NK-92 (cell line): ENCODE results near the gene KRI1.
A peak's percentile ranks its signal among the peaks of the same experiment; 100 is the strongest.

Experiments used
- DNase-seq: peaks from one replicate; lab custom pipeline; 2025; ENCODE audit not compliant: unreplicated experiment; lab: John Stamatoyannopoulos, UW

KRI1 gene

DNA sequence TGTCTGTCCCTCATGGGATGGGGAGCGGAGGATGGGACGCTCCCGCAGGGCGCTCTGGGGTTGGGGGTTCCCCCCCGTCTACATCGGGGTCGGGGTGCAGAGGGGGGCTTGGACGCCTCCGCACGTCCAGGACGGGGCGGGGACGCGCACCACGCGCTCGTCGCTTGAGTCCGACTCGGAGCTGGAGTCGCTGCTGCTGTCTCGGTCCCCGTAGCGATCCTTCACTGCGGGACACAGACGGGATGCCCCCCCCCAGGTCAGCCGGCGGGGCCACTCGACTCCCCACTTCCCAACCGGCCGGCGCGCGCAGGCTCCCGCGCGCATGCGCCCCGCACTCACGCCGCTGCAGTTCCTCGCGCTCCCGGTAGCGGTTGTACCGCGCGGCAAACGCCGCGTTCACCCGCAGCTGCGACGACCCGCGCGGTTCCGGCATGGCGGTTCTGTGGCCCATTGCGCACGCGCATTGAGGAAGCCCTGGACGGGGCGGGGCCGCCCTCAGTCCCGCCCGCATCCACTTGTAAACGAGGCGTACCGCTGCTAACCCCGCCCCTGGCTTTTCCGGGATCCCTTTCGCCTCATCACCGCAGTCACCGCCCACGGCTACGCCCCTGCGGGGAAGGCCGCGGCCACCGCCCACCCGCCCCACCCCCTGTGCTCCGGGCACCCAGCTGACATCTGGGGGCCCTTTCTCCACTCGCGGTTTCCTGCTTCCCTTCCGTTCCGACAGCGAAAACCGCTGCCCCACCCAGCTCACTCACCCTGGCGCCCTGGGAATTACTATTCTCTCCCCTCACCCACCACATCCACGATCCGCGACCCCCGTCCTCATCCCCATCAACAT, at the start of gene KRI1:
Gene KRI1 (minus strand): TSS at position 444 of the 841 bp plus-strand sequence. CDS start 11 bp downstream, at position 433.
- DNase-seq, result peak; percentile 97

DNA sequence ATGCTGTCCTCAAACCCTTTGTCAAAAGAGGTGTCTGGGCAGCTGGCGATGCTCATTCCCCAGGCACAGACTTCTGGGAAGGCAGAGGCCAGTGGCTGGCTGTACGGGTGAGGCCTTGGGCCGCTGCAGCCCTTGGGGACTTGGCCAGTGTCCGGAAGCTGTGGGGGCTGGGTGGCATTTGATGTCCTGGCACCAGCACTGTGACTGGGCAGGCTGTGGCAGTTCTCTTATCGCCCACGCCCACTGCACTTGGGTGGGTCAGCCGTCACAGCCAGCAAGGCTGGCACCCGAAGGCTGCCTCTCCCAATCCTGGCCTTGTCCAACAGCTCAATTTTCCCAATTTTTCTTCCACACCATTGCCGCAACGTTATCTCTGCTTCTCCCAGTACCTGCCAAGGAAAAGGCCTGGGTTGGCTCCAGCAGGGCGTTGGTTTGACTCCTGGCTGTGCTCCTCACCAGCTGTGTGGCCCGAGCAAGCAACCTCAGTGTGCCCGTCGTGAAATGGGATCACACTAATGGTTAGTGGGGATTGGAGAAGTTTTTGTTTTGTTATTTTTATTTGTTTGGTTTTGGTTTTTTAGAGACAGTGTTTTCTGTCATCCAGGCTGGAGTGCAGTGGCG, 46.8 kb upstream of the KRI1 start:
- DNase-seq, result no peak

DNA sequence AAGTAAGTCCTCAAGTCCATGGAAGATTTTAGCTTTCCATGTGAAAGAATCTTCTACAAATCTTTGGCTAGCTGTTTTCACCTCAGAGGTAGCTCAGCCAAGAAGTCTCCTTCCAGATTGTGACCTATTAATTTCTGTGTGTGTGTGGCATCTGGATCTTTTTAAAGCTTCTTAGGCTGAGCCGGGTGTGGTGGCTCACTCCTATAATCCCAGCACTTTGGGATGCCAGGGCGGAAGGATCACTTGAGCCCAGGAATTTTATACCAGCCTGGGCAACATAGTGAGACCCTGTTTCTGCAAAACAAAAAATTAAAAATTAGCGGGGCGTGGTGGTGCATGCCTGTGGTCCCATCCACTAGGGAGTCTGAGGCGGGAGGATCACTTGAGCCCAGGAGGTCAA, 46.1 kb upstream of the KRI1 start:
- DNase-seq, result no peak

DNA sequence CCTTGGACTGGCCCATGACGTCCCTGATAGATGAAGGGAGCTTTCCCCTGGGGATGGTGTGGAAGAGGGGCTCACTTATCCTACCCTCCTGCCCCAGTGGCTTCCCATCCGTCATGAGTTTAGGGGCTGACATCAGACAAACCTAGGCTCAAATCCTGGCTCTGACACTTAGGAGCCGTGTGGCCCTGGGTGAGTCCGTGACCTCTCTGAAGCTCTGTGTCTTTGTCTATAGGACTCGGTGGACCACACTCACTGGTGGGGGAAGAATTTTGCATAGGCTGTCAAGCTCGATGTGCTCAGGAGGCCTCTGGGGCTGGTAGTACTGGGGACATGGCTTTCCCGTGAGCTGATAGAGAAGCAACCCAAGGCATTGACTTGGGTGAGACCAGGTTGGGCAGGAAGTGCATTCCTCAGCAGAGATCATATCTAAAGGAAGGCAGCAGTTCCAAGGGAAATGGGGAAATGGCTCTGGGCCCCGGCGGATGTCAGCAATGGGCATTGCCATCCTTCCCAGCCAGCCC, 38.7 kb upstream of the KRI1 start:
- DNase-seq, result no peak

DNA sequence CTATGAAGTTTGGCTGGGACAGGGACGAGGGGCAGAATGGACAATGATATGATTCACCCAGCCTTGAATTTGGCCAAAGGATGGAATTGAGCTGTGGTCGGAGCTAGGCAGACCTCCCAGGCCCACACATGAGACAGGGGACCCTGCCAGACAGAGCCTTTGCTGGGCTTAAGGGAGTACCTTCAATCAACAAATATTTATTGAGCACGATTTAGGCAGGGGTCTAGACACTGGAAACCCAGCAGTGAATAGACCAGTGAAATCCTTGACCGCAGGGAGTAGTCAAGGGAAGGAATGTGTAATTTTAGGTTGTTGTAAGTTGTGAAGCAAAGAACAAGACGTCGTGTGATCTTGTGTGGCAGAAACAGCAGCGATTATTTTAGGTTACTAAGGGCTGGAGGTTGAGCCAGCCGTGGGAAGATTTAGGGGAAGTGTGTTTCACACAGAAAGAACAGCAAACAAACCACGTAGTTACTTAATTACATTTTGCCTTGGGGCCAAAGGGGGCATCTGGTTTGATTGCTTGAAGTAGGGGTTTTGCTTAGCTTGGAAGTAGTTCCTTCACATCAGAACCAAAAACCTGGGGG, 38.2 kb upstream of the KRI1 start:
- no peak for DNase-seq

DNA sequence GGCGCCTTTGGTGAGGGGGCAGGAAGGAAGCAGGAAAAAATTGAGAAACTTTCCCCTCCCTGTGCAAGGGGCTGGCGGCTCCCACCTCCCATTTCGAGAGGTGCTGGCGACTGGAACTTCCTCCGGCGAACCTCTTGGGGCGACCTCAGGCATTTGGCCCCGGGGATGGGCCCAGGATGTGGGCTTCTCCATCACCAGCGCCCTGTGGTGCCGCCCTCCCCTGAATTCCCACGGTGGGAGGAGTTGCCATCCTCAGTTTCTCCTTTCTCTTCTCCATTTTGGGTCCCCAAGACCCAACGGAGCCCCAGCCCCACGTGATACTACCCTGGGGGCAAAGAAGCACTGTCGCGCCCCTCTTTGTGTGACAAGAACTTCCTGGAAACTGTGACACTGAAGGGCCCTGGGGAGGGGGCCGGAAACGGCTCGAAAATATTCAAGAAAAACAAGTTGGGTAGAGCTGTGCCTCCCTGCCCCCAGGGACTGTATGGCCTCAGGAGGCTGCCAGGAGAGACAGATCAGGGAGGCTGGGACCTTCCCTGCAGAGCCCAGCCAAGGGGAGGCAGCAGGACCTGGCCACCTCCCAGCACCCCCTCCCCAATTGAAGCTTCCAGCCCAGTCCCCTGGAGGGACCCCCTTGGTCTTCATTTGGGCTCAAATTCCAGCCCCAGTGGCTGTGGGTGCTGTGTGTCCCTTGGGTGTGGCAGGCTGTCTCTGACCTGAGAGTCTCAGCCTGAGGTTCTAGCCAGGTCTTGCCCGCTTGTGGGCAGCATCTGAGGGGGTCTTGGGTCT, 37.5 kb upstream of the KRI1 start:
- DNase-seq, result peak; percentile 46

DNA sequence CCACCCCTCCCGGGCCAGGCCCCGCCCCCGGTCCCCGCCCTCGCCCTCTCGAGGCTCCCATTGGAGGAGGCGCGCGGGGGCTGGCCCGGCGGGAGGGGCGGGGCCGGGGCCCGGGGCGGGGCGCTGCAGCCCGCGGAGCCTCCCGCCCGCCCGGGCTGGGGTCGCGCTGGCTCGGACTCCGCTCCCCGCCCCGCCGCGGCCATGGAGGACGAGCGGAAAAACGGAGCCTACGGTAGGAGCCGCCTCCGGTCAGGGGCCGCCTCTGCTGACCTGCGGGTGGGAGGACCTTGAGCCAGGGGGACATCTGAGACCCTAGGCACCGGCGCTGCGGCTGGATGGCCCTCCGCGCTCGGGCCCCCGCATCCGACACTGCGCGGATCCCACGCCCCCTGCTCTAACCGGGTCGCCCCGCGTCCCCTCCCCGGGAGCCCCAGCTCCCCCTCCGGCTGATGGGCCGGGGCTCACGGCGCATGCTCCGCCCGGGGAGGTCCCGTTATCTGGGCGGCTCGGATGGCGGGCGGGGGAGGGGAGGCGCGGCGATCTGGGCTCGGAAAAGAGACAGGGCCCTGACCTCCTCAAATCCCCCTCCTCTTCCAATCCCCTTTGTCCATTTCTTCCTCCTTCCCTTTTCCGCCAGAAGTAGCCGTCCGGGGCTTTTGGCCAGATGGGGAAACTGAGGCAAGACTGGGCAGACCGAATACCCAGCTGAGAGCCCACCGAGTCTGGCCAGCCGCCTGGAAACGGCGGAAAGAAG, 36.7 kb upstream of the KRI1 start:
- DNase-seq, result peak; percentile 17

DNA sequence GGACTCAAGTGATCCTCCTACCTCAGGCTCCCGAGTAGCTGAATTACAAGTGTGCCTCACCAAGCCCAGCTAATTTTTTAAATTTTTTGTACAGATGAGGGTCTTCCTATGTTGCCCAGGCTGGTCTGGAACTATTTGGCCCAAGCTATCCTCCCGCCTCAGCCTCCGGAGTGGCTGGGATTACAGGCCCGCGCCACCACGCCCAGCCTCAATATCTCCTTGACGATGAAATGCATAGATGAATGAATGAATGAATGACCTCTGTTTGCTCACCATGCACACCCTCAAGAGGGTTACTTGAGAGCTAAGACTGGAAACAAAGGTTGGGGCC, 36.2 kb upstream of the KRI1 start:
- no peak for DNase-seq

DNA sequence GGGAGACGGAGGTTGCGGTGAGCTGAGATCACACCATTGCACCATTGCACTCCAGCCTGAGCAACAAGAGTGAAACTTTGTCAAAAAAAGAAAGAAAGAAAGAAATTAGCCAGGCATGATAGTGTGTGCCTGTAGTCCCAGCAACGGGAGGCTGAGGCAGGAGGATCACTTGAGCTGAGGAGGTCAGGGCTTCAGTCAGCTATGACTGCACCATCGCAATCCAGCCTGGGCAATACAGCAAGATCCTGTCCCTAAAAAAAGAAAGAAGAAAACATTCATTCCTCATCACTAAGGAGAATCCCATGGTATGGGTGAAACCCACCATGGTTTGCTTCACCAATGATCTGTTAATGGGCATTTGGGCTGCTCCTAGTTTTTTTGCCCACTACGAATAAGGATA, 34.3 kb upstream of the KRI1 start:
- no peak for DNase-seq

DNA sequence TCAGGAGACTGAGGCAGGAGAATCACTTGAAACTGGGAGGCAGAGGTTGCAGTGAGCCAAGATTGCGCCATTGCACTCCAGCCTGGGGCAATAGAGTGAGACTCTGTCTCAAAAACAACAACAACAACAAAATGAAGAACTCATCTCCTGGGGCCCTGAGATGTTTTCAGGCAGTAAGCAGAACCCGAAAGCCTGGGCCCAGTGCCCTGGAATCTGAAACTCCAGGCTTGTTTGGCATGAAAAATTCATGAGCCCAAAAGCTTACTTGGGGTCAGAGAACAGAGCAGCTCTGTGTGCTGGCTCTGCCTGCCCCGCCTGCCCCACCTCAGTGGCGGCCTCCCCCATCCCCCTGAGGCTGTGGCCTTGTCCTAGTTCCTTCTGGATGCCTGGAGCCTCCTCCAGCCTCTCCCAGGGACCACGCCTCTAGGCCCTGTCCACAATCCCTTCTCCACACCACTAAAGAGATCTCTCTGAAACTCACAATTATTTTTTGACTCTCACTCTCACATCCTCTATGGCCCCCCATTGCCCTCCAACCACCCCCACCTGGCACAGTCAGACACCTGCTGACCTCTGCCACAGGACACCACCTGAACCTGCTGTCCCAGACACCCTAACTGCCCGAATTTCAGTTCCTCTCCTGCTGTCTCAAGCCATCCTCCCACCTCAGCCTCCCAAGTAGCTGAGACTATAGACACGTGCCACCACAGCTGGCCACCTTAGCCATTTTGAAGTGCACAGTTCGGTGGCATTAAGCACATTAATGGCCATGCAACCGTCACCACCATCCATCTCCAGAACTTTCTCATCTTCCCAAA, 28.2 kb upstream of the KRI1 start:
- DNase-seq, result no peak

DNA sequence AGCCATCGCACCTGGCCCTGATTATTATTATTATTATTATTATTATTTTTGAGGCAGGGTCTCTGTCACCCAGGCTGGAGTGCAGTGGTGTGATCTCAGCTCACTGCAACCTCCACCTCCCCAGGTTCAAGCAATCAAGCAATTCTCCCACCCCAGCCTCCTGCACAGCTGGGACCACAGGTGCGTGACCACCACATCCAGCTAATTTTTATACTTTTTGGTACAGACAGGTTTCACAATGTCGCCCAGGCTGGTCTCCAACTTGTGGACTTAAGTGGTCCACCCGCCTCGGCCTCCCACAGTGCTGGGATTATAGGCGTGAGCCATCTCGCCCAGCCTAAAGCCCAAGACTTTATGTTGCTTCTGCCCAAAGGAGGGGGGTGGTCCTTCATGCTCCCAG, 27.3 kb upstream of the KRI1 start:
- no peak for DNase-seq

DNA sequence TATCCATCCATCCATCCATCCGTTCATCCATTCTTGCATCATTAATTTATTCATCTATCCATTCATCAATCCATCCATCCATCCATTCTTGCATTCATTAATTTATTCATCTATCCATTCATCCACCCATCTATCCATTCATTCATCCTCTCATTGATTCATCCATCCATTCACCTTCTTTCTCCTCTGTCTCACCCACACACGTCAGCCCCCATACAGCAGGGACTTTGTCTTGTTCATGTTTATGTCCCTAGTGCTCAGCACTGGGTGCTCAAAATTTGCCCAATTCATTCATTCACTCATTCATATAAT, 22.0 kb upstream of the KRI1 start:
- no peak for DNase-seq

DNA sequence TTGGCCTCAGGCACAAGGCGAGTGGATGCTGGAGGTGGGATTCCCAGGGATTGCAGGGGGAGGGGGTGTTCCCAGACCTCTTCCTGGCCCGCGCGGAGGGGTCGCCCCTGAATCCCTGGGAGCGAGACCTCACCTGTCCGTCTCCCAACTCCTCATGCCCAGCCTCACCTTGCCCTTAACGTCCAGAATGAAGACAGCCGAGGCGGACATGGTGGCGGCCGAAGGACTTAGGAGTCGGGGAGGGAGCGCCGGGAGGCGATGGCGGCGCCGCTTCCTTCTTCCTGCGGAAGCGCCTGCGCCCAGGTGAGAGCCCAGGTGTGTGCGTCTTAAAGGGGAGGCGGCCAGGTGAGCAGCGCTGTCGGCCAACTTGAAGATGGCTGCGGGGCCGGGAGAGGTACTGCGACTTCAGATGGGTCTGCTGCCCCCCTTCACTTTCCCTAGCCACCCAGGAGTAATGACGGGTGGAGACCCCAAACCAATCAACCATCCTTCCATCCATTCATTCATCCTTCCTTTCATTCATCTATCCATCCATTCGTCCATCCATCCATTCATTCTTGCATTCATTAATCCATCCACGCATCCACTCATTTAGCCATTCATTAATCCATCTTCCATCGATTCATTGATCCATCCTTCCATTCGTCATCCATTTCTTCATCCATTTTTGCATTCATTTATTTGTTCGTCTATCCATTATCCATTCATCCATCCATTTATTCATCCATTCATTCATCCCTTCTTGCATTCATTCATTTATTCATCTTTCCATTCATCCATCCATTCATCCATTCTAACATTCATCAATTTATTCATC, 21.4 kb upstream of the KRI1 start, which contains the start of gene AP1M2:
Gene AP1M2 (minus strand): TSS at position 291 of the 817 bp plus-strand sequence. CDS start 81 bp downstream, at position 210.
- no peak for DNase-seq

DNA sequence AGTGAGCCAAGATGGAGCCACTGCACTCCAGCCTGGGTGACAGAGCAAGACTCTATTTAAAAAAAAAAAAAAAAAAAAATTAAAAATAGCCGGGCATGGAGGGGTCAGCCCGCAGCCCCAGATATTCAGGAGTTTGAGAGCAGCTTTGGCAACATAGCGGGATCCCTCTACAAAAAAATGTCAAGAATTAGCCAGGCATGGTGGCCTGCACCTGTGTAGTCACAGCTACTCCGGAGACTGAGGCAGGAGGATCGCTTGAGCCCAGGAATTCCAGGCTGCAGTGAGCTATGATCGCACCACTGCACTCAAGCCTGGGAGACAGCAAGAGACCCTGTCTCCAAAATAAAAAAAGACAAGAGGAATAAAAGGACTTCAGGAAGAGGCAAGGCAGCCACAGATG, 20.6 kb upstream of the KRI1 start:
- no peak for DNase-seq

DNA sequence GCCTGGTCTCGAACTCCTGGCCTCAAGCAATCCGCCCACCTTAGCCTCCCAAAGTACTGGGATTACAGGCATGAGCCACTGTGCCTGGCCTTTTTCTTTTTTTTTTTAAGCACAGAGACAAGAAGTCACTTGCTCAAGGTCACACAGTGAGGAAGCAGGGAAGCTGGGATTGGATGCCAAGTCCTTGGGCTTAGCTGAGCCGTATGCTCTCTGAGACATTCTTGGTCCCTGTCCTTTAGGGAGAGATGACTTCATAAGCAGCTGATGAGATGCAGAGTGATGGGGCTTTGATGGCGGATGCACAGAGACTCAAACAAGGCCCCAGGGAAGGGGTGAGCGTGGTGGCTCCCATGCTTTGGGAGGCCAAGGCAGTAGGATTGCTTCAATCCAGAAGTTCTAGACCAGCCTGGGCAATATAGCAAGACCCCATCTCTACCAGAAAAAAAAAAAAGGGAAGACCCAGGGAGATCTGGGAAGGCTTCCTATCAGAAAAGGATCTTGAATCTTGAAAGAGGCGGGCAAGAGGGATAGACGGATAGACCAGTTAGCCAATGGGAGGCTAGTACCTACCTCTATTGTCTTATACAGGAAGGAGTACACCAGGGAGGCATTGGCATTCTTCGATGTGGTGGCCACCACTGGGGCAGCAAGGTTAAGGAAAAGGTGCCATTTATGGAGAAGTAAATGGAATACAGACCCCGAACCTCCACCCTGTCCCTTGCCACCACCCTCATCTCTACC, 17.4 kb upstream of the KRI1 start:
- DNase-seq, result no peak

DNA sequence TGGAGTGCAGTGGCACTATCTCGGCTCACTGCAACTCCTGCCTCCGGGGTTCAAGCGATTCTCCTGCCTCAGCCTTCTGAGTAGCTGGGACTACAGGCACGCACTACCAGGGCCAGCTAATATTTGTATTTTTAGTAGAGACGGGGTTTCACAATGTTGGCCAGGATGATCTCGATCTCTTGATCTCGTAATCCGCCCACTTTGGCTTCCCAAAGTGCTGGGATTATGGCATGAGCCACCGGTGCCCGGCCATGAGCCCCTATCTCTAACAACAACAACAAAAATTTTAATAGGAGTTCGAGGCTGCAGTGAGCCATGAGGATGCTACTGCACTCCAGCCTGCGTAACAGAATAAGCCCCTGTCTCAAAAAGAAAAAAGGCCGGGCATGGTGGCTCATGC, 16.3 kb upstream of the KRI1 start:
- DNase-seq, result no peak

DNA sequence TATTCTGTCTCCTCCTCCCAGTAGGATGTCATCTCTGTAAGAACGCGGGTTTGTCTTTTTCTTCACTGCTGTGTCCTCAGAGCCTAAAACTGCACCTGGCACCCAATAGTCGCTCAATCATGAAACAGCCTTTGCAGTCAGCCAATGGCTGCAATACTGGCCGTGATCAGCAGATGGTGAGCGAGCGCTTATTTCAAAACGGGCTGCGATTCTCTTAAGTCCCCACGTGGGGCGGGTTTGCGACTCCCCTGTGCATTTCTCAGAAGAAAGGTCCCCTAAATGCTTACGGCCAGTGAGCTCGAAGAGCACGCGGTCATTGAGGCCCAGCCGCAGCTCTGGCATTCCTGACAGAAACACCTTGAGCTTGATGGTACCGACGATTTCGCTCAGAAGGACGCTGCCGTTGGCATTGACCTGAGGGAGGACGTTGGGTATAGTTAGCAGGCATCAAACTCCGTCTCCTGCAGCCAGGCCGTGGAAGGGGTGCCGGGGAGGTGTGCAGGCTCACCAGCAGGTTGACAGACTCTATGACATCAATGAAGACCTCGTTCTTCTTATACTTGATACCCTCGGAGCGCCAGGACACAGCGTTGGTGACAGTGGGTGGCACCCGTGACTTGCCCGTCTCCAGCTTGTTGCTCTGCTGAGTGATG, 15.3 kb upstream of the KRI1 start:
- DNase-seq, result no peak

DNA sequence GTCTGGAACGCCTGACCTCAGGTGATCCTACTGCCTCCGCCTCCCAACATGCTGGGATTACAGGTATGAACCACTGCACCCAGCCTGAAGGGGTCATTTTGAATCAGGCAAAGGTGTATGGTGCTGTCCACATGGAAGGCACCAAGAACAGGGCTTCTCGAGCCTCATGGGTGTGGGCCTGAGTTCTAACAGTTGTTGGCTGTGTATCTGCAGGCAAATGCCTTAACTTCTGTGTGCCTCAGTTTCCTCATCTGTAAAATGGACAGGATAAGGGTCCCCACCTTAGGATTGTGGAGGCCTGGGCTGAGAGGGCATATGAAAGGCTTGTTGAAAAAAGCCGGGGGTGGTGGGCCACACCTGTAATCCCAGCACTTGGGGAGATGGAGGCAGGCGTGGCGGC, 12.1 kb upstream of the KRI1 start:
- DNase-seq, result no peak
